Left lung (tissue), 10 donors: ENCODE measurements around the gene CDCA4. TPM values are rescaled to one million over a fixed set of nuclear protein-coding genes. Genes with fewer than 3 reads are reported as not detected.
"Not testable (repeated sequence)": the region's sequence is repeated elsewhere in the genome, so short reads cannot be mapped to it uniquely, and the experiment has no call there.

Experiments
- ATAC-seq: fragments of 200-7000 bp; cut with Tn5 transposase; one replicate; pipeline ENCODE4 v1.9.1; 2020; ENCODE audit warnings: moderate library complexity
- DNase-seq, 4 donors: peaks; one replicate each; pipeline ENCODE4 v3.0.0-alpha.2; 2013 to 2020
- H3K27ac ChIP-seq, 2 donors: fragments of 200-600 bp; sonication (generic) in 1 of 2; one replicate each; pipeline versions ENCODE4 v1.5.0 to v1.8.0; 2020 to 2021
- H3K27me3 ChIP-seq, 2 donors: fragments of 200-600 bp; sonication (generic) in 1 of 2; one replicate each; pipeline versions ENCODE4 v1.5.0 to v1.8.0; 2020 to 2021
- H3K36me3 ChIP-seq, 2 donors: fragments of 200-600 bp; sonication (generic) in 1 of 2; one replicate each; pipeline versions ENCODE4 v1.5.0 to v1.8.0; 2020 to 2021
- H3K4me1 ChIP-seq, 2 donors: fragments of 200-600 bp; one replicate each; pipeline ENCODE4 v1.8.0; 2021
- H3K4me3 ChIP-seq, 2 donors: fragments of 200-600 bp; sonication (generic) in 1 of 2; one replicate each; pipeline versions ENCODE4 v1.5.0 to v1.8.0; 2020 to 2021; ENCODE audit warnings: mild to moderate bottlenecking in 1 of 2
- H3K9me3 ChIP-seq, 2 donors: fragments of 200-600 bp; sonication (generic) in 1 of 2; one replicate each; pipeline versions ENCODE4 v1.5.0 to v1.8.0; 2020 to 2021
- intact Hi-C, 2 donors: fragments of 100-400 bp; cut with DNase I; formaldehyde crosslinking; loops; one replicate each; pipeline versions ENCODE4 v1.11.2 to v1.14.2; 2022
- polyA plus RNA-seq, 6 donors: library from polyadenylated mRNA; unstranded; fragments of 120-200 nt; gene quantifications; one replicate each; pipeline ENCODE4 v1.2.1, GENCODE V29; 2013; ENCODE audit not compliant: insufficient read length in 6 of 6
- total RNA-seq, 2 donors: library from RNA; stranded (reverse); fragmentation: NEBNext Ultra II Directional; extraction: Animal tissue kit (Norgen Biotek cat#: 25700); gene quantifications; one replicate each; pipeline ENCODE4 v1.2.1, GENCODE V29; 2021
- TF ChIP-seq, protein P1 (sequence below), 2 donors: fragments of 200-600 bp; sonication (generic) in 1 of 2; IDR thresholded peaks; one replicate each; pipeline versions ENCODE4 v1.5.0 to v1.8.0; 2021; ENCODE audit warnings: antibody characterized with exemption in 2 of 2
- donor health status: DM: no; HTN: yes; CAD: no.
- donor health status: DM: no; HTN: no; CAD: no.

Gene CDCA4
- total and polyA plus RNA-seq, 8 donors, result 9.4 to 30.6 (median 20.5) TPM

DNA sequence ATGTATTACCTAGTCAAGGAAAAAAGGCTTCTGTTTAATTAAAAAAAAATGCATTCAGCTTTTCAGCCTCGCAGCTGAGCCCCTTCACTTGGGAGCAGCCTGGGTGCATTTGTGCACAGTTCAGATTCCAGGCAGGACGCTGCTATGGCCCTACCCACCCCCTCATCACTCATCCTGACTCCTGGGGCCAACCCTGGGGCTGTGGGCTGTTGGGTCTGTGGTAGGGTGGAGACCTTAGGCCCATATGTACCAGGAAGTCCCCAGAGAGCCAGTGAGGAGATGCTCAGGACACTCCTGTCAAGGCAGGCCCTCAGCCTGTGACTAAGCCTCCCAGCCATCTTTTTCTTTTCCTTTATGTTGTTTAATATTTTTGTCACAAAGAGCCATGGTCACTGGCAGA, 9.3 kb upstream of the CDCA4 start:
- no peak for ATAC-seq
- peaks cover 0 to 5% of the 10 kb centered on the region in 2 donors for H3K27me3 ChIP-seq
- no peak overlapping the region for H3K4me3 ChIP-seq
- intact Hi-C loops, result no loop called here
- no peaks in the 10 kb centered on the region for H3K36me3 ChIP-seq
- H3K27ac ChIP-seq, result no peak overlapping the region
- H3K9me3 ChIP-seq, result no peaks in the 10 kb centered on the region
- TF ChIP-seq, protein P1, sequence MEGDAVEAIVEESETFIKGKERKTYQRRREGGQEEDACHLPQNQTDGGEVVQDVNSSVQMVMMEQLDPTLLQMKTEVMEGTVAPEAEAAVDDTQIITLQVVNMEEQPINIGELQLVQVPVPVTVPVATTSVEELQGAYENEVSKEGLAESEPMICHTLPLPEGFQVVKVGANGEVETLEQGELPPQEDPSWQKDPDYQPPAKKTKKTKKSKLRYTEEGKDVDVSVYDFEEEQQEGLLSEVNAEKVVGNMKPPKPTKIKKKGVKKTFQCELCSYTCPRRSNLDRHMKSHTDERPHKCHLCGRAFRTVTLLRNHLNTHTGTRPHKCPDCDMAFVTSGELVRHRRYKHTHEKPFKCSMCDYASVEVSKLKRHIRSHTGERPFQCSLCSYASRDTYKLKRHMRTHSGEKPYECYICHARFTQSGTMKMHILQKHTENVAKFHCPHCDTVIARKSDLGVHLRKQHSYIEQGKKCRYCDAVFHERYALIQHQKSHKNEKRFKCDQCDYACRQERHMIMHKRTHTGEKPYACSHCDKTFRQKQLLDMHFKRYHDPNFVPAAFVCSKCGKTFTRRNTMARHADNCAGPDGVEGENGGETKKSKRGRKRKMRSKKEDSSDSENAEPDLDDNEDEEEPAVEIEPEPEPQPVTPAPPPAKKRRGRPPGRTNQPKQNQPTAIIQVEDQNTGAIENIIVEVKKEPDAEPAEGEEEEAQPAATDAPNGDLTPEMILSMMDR (IDR thresholded peaks at IDR 0.05), result no peak
- DNase-seq, result peak in 1 of 4 donors; percentile 26
- H3K4me1 ChIP-seq, result peaks cover 0 to 15% of the 10 kb centered on the region in 2 donors

DNA sequence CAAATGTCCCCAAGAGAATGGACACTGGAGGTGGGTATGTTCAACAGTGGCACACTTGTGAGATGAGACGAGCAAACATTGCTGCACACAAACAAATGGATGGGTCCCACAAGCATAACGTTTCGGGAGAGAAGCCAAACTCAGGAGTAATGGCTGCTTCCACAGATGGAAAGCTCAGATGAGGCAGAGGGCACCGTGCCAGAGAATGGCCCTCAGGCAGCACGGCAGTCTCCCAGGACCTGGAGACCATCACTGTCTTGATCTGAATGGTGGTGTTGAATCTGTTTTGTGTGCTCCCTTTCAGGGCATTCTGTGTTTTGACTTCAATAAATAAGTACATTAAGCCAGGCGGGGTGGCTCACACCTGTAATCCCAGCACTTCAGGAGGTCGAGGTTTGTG, 8.5 kb upstream of the CDCA4 start:
- DNase-seq (peak in 1 of 4 donors; percentile 23), ATAC-seq (no peak)
- Histone ChIP-seq H3K27ac (no peak overlapping the region), H3K27me3 (peaks cover 0 to 5% of the 10 kb centered on the region in 2 donors), H3K36me3 (no peaks in the 10 kb centered on the region), H3K4me3 (no peak overlapping the region), H3K4me1 (peaks cover 0 to 17% of the 10 kb centered on the region in 2 donors), H3K9me3 (no peaks in the 10 kb centered on the region)
- TF ChIP-seq, protein P1 (IDR thresholded peaks at IDR 0.05), result no peak
- intact Hi-C loops, result no loop called here

DNA sequence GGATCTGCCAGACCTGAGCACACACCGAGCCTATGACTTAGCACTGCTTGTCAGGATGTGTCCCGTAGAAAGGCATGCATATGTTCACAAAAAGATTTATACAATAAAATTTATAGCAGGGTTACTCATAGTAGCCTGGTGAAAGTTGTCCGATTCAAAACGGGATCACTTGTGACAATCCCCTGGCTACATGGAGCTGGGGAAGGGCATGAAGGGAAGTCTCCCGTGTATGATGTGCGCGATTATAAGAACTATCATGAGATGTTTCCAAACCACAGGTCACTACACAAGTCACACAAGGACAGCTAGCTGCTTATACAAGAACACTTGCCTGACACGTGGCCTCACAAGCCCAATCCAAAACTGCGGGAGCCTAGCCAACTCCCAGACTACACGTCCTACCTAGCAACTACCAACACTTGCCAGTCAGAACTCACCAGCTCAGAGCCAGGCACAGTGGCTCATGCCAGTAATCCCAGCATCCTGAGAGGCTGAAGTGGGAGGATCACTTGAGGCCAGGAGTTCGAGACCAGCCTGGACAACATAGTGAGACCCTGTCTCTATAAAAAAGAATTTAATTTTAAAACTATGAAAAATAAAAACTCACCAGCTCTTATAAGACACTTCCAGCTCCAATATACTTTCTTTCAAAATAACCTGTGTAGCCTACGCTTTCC, 7.5 kb upstream of the CDCA4 start:
- Histone ChIP-seq H3K4me1 (peaks cover 0 to 17% of the 10 kb centered on the region in 2 donors), H3K9me3 (no peaks in the 10 kb centered on the region), H3K27ac (no peak overlapping the region), H3K36me3 (no peaks in the 10 kb centered on the region), H3K4me3 (no peak overlapping the region), H3K27me3 (peaks cover 0 to 5% of the 10 kb centered on the region in 2 donors)
- TF ChIP-seq, protein P1 (IDR thresholded peaks at IDR 0.05), result no peak
- intact Hi-C loops, result no loop called here
- DNase-seq (no peak), ATAC-seq (no peak)

DNA sequence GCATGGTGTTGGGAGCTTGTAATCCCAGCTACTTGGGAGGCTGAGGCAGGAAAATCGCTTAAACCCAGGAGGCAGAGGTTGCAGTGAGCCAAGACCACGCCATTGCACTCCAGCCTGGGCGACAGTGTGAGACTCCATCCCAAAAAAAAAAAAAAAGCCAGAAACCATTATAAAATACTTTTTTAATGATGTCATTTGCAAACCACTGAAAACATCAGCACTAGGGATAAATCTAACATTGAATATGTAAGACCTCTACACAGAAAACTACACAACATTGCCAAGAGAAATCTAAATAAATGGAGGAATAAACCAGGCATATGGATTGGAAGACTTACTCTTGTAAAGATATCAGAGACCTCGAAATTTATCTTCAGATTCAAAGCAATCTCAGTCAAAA, 6.8 kb upstream of the CDCA4 start:
- not testable (repeated sequence) for H3K27ac ChIP-seq, DNase-seq

DNA sequence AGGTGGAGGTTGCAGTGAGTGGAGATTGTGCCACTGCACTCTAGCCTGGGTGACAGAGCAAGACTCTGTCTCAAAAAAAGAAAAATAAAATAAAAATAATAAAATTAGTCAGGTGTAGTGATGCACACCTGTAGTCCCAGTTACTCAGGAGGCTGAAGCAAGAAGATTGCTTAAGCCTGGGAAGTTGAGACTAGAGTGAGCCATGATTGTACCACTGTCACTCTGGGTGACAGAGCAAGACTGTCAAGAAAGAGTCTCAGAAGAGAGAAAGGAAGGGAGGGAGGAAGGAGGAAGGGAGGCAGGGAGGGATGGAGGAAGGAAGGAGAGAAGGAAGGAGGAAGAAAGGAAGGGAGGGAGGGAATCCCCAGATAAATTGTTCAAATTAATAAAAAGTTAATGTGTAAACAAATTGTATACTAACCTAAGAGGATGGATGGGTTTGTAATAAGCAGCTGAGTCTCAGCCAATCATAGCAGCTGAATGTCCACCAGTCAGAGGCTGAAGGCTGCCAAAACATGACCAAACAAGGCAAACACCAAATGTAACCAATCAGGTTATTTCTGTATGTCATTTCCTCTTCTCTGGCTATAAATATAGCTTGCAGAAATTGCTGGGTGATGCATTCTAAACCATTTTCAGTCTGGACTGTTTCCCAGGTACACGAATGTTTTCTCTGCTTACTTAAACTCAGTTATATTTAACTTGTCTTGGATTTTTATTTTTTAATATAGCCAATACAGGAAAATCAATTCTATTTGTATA, 6.1 kb upstream of the CDCA4 start:
- Histone ChIP-seq H3K9me3 (no peaks in the 10 kb centered on the region), H3K36me3 (no peaks in the 10 kb centered on the region), H3K27ac (peak overlapping the region in 1 of 2 donors; percentile 66), H3K27me3 (peaks cover 0 to 5% of the 10 kb centered on the region in 2 donors), H3K4me3 (no peak overlapping the region), H3K4me1 (peaks cover 0 to 30% of the 10 kb centered on the region in 2 donors)
- ATAC-seq (no peak), DNase-seq (no peak)
- TF ChIP-seq, protein P1 (IDR thresholded peaks at IDR 0.05), result no peak
- intact Hi-C loops, result no loop called here

More for the DNA sequence above, 6.8 kb upstream of the CDCA4 start:
- H3K27me3 ChIP-seq, H3K9me3 ChIP-seq, ATAC-seq, H3K4me3 ChIP-seq, intact Hi-C loops, H3K36me3 ChIP-seq: not testable (repeated sequence)
- H3K4me1 ChIP-seq, result peaks cover 0 to 24% of the 10 kb centered on the region in 2 donors
